Esophagus muscularis mucosa (tissue), 4 donors: Measurements from ENCODE around the gene CHST9.

Experiments used
- EP300 ChIP-seq: sonication (generic); formaldehyde crosslinking; IDR thresholded peaks from one replicate; pipeline ENCODE4 v1.6.1; 2017; ENCODE audit warnings: antibody characterized with exemption
- POLR2A ChIP-seq: fragments of 450-650 bp; IDR thresholded peaks from one replicate; pipeline ENCODE4 v1.6.1; 2017; ENCODE audit warnings: antibody characterized with exemption, moderate library complexity, mild to moderate bottlenecking, low read depth
- TF ChIP-seq, protein P1 (sequence below), 3 experiments: fragments of 200-600 bp in 2 of 3; fragments of 450-650 bp in 1 of 3; sonication (generic) in 2 of 3; IDR thresholded peaks; one replicate each; pipeline ENCODE4 v1.5.1; 2017 to 2019; ENCODE audit warnings: antibody characterized with exemption in 3 of 3, mild to moderate bottlenecking in 2 of 3, moderate library complexity in 1 of 3

DNA sequence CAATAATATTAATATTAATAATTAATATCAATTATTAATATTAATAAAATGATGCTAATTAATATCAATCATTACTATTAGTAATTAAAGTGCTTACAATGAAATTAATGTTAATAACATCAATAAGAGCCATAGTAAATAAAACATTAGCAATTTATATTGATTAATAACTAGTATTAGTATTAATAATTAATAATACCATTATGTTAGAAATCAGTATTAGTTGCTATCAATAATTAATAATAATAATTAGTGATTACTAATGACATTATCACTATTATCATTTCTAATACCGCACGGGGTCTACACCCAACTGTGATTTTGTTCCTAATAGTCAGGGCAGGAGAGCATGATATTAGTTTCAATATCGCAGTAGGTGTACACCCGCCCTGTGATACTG lies 296.8 kb downstream of the CHST9 start:
- TF ChIP-seq, protein P1, sequence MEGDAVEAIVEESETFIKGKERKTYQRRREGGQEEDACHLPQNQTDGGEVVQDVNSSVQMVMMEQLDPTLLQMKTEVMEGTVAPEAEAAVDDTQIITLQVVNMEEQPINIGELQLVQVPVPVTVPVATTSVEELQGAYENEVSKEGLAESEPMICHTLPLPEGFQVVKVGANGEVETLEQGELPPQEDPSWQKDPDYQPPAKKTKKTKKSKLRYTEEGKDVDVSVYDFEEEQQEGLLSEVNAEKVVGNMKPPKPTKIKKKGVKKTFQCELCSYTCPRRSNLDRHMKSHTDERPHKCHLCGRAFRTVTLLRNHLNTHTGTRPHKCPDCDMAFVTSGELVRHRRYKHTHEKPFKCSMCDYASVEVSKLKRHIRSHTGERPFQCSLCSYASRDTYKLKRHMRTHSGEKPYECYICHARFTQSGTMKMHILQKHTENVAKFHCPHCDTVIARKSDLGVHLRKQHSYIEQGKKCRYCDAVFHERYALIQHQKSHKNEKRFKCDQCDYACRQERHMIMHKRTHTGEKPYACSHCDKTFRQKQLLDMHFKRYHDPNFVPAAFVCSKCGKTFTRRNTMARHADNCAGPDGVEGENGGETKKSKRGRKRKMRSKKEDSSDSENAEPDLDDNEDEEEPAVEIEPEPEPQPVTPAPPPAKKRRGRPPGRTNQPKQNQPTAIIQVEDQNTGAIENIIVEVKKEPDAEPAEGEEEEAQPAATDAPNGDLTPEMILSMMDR (IDR thresholded peaks at IDR 0.05) = no peak
- TF ChIP-seq POLR2A (no peak), EP300 (no peak)
